ENCODE data around the gene CCDC102A.
A peak's percentile ranks its signal among the peaks of the same experiment; 100 is the strongest.

Gene CCDC102A

DNA sequence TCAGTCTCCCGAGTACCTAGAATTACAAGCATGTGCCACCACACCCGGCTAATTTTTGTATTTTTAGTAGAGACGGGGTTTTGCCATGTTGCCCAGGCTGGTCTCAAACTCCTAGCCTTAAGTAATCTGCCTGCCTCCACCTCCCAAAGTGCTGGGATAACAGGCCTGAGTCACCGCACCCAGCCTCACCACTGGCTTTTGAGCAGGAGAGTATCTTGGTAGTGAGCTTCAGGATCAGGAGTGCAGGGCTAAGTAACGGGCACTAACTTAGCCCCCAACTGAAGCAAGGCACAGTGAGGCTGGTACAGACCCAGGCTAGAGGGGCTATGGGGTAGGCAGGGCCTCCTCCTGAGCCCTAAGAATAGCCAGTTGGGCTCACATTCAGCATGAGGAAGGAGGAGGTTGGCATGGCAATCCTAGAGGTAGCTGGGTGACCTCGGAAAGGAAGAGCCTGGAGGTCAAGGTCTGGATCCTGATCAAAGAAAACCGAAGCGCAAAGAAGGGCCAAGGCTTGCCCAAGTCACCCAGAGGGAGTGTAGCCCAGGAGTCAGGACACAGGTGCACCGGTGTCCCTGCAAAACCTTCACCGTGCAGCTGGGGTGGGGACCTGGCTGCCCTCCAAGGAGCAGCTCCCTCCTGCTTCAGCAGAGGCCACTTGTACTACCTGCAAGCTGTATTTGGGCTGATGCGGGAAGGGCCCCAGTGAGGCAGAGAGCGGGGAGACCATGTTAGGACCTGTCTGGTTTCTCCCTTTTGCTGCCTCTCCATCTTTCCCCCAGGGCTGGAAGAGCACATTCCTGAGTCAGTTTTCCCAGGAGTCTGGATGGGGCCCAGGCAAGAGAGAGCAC is 4.8 kb upstream of the CCDC102A start:
- no peak for DNase-seq (ENCODE audit: low spot score)
- no peak for TF ChIP-seq CTCF (IDR thresholded peaks at IDR 0.05; ENCODE audit: extremely low read depth, missing control alignments)

DNA sequence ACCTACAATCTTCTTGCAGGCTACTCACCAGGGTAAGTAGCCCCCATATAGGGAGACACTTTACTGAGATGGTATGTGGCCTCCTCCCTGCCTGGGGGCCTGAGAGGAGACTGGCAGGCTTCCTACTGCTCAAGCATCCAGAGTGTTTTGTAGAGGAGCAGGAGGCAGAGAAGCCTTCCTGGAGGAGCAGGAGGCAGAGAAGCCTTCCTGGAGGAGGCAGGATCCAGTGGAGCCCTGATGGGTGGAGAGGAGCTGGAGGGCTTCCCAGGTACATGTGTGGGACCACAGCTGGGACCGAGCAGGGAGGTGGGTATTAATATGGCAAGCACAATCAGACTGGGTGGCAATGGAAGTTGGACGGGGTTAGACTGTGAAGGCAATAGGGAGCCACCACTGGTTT is 4.0 kb upstream of the CCDC102A start:
- no peak for TF ChIP-seq CTCF (IDR thresholded peaks at IDR 0.05; ENCODE audit: extremely low read depth, missing control alignments)
- DNase-seq (ENCODE audit: low spot score) = no peak

GRCh38 chr16:57539072-57539796 is 2.9 kb upstream of the CCDC102A start:
- peak; percentile 61 for DNase-seq (ENCODE audit: low spot score)
- TF ChIP-seq CTCF (IDR thresholded peaks at IDR 0.05; ENCODE audit: extremely low read depth, missing control alignments) = no peak

GRCh38 chr16:57538235-57538721 is 1.9 kb upstream of the CCDC102A start:
- no peak for TF ChIP-seq CTCF (IDR thresholded peaks at IDR 0.05; ENCODE audit: extremely low read depth, missing control alignments)
- DNase-seq (ENCODE audit: low spot score) = peak; percentile 16

DNA sequence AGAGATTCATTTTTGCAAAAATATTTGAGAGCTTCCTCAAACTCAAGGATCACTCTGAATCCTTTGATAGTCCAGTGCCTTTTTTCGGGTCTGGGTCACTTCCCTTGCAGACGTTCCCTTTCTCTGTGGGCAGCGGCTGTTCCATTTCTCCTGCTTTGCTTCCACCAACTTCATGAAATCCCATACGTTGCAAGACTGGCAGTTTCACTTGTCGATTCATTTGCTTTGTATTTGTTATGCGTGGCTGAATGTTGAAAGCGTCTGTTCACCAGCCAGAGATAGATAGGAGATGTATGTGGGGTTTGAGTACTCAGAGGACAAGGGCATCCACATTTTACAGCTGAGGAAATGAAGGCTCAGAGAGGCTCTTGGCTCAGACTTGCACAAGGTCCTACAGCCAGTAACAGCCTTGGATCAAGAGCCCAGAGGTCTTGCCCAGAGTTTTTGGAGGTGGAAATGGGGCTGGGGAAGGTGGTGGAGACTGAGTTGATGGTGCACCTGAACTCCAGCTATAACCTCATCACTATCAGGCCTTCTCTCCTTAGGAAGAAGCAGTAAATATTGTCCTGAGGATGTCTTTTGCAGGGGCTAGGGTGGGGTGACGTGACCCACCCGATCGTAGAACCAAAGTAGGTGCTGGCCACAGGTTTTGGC is 1.3 kb upstream of the CCDC102A start:
- DNase-seq (ENCODE audit: low spot score) = peak; percentile 25
- TF ChIP-seq CTCF (IDR thresholded peaks at IDR 0.05; ENCODE audit: extremely low read depth, missing control alignments) = no peak

GRCh38 chr16:57537194-57537505 is 779 bp upstream of the CCDC102A start:
- no peak for TF ChIP-seq CTCF (IDR thresholded peaks at IDR 0.05; ENCODE audit: extremely low read depth, missing control alignments)
- DNase-seq (ENCODE audit: low spot score) = peak; percentile 56
